NCI-H345 treated with DMSO at 0.1 percent for 48 hours (cell line): ENCODE results near the gene NT5M.
"Not testable (repeated sequence)": the region's sequence is repeated elsewhere in the genome, so short reads cannot be mapped to it uniquely, and the experiment has no call there.

ENCODE experiments used
- DNase-seq: peaks from one replicate; lab custom pipeline; 2025; ENCODE audit not compliant: unreplicated experiment; lab: John Stamatoyannopoulos, UW

The NT5M gene

DNA sequence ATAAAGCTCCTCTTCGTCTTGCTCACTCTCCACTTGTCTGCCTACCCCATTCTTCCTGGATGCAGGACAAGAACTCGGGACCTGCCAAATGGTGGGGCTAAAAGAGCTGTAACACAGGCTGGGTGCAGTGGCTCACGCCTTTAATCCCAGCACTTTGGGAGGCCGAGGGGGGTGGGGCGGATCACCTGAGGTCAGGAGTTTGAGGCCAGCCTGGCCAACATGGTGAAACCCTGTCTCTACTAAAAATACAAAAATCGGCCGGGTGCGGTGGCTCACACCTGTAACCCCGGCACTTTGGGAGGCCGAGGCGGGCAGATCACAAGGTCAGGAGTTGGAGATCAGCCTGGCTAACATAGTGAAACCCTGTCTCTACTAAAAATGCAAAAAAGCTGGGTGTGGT lies 1.5 kb upstream of the NT5M start:
- not testable (repeated sequence) for DNase-seq

DNA sequence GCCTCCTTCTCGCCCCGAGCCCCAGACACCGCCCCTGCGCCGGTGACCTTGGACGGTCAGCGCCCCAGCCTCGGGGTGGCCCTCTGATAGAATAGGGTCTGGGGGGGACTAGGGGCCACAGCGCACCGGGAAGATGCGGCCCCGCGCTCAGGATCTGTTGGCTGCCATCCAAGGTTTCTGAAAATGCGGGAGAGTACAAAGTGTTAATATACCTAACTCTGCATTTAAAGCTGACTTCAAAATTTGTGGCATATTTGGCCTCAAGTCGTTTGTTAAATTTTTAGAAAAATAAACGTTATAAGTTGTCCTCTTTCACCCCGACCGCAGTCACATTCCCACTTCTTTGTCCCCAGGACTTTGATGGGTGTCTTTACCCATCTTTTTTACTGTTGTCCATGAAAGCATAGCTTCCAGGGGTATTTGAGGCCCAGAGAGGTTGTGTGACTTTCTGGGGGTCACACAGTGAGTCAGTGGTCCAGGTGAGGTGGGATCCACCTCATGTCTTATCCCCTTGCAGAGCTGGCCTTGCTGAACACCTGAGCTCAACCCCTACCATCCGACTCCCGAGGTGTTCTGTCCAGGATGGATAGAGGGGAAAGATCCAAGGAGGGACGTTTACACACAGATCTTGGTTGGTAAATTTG lies 796 bp downstream of the NT5M start:
- DNase-seq: no peak

DNA sequence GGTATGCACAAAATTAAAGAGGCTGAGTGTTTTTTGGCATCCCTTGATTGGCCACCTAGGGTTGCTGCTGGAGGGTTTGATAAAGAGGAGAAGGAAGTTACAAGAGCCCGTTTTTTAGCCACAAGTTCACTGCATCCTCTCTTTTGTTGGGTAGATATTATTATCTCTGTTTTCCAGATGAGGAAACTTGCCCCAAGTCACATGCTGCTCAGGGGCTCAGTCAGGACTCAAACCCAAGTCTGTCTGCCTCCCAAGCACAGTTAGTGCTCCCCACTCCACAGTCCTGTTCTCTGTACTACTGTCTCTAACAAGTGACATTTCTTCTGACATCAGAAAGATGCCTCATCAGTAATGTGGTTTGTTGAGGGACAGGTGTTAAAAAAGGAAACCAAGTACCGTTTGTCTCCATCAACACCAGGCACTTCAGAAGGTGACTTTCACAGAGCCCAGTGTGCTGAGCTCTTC lies 1.4 kb downstream of the NT5M start:
- DNase-seq: no peak

DNA sequence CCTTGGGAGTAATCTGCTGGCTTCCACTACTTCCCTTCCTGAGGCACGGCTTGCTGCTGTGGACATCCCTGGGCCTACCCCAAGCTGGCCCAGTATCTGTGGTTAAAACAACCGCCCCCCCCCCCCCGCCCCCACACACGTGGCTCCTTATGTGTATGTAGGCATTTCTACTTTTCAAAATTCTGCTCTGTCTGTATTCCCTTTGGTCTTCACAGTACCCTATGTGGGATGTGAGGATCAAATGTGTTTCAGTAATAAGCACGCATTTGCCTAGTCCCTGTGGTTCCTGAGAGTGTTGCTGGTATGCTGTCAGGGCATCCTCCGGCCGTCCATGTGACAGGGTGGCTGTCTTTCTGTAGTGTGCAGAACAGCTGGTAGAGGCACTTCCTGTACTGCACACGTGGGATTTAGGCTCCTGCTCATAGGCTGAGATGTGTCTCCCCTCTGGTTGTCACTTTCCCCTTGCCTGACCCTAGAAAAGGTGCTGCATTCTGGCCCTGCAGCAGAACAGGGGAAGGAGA lies 2.2 kb downstream of the NT5M start:
- DNase-seq: no peak

DNA sequence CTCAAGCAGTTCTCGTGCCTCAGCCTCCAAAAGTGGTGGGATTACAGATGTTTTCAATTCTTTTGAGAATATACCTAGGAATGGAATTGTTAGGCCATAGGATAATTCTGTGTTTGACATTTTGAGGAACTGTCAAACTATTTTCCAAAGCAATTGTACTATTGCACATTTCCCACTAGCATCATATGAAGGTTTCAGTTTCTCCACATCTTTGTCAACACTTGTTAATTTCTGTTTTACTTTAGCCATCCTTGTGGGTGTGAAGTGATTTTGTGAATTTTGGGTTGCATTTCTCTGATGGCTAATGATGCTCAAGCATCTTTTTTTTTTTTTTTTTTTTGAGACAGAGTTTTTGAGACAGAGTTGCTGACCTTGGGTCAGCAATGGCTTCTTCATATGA lies 6.2 kb downstream of the NT5M start:
- DNase-seq: no peak

DNA sequence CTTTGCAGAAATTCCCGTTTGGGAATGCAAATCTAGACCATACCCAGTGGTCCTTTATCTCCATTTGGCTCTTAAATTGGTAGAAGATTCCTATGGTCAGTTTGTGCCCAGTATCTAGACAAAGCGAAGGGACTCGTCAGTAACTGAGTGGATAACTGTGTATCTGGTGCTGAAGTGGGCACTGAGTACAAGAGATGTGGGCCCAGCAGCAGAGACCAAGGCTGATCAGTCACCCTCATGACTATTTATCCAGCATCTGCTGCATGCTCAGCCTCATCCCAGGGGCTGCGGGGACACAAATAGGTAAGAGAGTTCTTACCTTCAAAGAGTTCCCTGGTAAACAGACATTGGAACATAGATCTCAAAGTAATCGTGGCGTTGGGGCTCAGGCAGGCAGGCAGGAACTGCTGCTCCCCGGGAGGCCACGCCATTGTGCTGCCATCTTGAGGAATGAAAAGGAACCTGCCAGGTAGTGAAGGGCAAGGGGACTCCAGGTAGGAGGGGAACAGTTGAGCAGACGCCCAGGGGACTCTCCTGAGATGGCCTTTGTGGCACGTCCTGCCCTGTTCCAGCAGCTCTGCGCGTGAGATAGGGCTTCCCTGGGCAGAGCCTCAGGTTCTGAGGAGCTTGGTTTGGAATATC lies 10.3 kb downstream of the NT5M start:
- no peak for DNase-seq

DNA sequence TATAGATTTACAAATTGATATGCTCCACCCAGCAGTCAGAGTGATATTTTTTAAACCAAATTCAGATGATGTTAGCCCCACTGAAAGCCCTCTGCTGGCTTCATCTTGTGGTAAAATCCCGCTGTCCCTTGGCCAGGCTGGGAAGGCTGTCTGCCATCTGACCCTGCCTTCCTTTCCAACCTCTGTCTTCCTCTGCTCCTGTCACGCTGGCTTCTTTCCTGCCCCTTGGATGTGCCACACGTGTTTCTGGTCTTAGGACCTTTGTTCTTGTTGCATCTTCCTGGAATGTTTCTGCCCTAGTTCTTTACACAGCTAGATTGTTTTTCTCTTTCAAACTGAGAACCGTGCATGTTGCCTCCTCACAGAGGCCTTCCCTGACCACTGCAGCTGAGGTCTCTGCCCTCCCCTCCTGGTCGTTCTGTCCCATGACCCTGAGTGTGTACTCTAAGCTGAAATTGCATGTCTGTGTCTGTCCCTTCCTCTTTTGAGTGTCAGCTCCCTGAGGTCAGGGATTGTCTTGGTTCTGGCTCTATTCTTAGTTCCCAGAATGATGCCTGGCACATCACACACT lies 11.4 kb downstream of the NT5M start:
- no peak for DNase-seq

DNA sequence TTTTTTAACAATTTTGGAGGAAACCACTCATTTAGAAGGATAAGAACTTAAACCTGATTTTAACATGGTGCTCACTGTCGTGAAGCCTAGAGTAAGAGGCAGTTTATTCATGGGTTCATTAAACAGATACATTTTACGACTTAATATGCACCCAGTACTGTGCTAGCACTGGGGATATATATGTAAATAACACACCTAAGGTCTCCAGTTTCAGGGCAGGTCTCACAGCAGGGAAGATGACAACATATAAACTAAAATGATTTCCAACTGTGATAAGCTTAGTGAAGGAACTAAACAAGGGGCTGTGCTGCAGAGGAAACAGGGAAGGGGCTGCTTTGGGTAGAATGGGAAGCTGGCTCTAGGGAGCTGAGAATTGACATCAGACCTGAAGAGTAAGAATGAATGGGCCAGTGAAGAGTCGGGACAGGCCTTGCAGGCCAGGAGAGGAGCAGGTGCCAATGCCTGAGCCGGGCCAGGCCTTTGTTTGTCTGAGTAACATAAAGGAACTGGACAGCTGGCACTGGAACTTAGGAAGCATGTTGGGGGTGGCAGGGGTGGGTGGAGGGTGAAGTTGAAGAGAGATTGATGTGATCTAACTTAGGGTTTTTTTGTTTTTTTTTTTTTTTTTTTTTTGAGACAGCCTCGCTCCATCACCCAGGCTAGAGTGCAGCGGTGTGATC lies 12.1 kb downstream of the NT5M start:
- no peak for DNase-seq

DNA sequence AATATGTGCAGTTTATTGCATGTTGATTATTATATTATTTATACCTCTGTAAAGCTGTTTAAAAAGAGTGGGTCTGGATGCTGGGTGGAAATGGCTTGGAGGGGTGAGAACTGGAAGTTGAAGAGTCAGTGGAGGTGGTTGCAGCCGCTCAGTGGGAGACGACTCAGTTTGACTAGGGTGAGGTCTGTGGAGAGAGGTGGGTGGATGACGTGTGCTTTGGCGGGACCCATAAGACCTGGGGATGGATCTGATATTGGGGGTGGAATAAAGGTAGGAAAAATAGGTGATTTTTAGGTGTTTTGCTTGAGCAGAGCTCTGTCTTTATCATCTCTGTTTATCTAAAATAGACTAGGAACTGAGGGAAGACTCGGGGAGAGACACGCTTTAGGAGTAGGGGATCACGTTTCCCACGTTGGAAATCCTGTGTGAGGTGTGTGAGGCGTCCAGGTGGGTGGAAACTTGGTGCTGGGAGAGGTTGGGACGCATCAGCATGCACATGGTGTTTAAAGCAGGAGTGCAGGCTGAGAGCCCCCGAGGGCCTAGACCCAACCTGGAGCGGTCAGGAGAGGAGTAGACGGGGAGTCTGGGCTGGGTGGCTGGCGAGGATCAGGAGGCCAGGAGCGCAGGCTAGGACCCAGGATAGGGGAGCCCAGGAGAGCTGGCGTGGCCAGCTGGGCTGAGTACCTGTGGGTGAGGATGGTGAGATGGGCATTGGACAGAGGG lies 17.2 kb downstream of the NT5M start:
- DNase-seq: no peak

DNA sequence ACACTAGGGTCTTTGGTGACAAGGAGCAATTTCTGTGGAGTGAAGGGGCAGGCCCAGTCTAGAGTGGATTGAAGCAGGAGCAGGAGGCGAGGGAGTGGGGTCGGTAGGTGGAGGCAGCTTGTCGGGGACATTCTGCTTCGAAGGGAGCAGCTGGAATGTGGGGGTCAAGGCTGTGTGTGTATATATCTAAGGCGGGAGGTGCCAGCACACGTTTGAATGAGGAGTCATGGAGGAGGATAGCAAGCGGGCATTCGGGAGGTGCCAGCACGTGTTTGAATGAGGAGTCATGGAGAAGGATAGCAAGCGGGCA lies 17.7 kb downstream of the NT5M start:
- DNase-seq: no peak

DNA sequence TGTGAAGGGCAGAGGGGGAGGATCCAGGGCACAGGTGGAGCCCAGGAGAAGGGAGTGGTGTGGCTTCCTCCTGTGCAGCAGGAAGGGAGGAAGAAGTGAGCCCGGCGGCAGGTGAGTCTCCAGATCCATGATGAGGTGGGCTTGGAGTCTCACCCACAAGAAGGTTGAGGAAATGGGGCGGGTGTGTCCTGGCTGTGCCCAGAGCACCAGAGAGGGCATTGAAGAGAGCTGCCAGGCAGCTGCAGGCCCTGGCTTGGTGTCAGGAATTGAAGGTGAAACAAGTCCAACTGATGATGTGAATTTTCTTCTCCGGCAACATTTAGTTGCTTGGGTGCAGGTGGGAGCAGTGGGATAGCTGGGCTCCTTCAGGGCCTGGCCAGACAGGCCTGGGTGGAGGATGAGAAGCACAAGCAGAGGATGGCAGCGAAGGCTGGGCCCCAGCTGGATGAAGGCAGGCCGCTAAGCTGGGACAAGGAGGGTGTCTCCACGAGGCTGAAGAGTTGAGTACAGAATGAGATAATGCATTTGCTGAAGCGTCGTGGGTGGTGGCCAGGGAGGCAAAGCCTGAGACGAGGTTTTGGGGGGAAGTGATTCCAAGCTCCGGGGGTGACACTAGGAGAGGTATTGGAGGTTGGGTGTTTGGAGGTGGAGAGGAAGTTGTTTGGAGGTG lies 18.3 kb downstream of the NT5M start:
- no peak for DNase-seq

DNA sequence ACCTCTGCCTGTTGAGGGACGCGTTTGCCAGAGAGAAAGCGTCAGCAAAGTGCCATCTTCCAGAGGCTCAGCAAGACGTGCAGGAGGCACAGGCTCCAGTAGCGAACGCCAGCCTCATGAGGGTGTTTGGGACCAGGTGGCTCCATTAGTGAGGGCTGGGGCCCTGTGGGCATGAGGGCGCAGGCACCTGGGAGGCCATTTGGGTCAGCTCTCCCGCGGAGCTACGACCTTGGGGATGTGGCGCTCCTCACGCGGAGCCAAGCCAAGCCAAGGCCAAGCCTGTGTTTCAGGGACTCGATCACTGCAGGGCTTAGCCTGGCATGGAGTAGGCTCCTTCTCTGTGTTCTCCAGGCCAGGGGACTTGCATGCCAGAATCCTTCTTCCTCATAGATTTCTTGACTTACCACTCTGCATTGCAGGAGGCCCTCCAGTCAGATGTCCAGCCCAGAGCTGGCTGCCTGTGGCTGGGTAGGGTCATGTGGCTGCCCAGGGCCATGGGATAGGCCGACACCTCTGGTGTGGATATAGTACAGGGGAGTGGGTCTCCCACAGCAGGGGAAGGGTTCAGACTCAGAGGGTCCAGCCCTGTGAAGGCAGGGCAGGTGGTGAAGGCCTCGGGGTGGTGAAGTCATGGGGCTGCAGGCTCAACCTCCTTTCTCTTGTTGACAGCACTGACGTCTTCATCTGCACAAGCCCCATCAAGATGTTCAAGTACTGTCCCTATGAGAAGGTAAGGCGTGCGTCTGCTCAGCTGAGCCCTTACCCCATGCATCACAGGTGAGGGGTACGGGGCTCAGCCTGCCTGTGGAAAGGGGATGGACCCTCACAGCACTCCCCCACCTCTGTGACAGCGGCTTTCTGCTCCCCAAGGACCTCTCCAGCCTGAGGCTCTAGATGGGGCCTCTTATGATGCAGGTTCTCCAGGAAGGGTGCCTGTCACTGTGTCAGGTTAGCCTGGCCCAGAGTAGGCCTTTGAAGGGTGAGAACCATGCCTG lies 19.6 kb downstream of the NT5M start:
- no peak for DNase-seq

DNA sequence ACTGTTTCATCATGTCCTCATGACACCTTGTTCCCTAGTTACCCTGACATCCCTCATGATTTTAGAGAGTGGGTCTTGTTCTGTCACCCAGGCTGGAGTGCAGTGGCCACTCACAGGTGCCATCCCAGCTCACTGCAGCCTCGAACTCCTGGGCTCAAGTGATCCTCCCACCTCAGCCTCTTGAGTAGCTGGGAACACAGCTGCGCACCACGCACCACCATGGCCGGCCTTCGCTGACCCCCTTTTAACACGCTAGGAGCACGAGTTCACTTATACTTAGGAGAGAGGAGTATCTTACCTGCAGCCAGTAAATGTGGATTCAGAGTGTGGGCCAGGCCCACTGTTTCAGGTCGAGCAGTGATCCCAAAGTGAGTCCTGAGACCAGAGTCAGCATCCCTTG lies 21.4 kb downstream of the NT5M start:
- no peak for DNase-seq

DNA sequence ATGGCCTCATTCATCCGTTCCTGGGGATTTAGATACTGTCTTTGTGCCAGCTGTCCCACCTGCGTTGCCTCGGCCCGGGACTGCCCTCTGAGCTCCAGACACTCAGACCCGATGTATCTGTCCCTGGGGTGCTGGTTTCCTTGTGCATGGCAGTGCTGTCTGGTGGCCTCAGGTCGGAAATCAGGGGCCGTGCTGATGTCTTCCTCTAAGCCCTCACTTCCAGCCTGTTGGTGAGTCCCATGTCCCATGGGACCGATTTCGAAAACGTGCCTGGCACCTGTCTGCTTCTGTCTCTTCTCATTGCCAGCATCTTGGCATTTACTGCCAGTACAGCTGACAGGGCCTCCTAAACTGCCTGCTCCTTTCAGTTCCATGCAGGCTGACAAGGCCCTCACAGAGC lies 22.1 kb downstream of the NT5M start:
- DNase-seq: no peak

DNA sequence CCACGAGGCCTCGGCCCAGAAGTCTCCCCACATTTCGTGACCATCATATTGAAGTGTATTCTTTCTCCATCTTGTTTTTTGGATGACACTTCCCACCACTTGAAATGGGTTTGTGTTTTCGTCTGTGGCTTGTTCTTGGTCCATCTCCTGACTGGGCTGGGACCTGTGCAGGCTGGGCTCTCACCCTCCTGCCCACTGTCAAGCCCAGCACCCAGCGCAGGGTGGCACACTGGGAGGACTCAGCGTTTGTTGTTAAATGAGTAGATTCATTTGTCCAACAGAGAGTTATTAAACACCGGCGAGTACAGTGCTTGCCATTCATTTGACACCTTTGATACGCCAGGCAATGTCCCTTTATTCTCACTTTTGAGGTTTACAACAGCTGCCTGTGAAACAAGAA lies 22.6 kb downstream of the NT5M start:
- DNase-seq: no peak

DNA sequence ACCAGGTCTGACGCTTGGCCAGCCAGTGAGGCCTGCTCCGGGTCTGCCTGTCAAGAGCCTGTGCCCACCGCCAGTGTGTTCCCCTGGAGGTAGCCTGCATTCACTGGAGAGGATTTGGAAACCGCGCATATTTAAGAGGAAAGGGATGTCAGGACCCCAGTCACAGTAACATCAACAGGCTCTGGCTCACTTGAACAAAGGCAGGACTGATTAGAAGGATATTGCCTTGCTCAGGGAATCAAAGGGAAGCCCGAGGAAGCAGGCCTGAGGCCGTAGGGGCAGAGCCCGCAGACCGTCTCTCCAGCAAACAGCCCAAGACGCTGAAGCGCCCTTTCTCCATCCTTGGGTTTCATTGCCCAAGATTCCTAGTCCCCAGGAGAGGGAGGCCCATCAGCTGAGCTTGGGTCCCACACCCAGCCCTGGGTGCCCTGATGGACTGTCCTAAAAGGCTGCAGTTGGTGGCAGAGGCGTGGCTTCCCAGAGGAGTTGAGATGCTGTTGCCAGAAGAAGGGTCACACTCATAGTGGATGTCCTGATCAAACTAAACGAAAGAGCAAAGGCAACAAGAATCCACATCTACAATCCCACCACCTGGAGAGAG lies 23.2 kb downstream of the NT5M start:
- DNase-seq: no peak

DNA sequence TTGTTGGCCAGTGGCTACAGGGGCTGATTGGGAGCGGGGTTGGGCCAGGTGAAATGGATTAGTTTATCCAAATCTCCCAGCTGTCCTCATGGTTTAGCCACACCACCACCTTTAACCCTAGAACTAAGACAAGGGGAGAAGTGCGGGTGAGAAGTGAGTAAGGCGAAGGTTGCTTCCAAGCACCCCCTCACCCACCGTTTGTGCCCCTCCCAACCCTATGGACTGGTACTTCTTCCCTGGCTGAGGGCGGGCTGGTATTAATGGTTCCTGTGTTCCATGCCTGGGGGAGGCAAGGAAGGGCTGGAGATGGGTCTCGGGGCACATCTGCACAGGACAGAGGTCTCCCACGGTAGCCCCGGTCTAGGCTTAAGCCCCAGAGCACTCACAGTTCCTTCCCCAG lies 25.1 kb downstream of the NT5M start:
- DNase-seq: no peak

DNA sequence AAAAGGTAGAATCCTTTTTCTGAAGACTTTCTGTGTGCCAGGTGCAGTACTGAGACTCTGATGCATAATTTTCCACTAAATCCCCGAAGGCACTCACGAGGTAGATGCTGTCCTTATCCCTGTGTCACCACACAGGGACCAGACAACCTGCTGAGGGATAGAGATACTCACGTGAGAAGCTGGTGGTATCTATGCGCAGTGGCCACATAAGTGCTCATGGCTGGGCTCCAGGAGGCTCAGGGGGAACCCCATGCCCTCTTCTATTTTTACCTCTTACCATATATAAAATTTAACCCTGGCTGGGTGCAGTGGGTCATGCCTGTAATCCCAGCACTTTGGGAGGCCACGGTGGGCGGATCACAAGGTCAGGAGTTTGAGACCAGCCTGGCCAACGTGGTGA lies 38.3 kb downstream of the NT5M start:
- no peak for DNase-seq

DNA sequence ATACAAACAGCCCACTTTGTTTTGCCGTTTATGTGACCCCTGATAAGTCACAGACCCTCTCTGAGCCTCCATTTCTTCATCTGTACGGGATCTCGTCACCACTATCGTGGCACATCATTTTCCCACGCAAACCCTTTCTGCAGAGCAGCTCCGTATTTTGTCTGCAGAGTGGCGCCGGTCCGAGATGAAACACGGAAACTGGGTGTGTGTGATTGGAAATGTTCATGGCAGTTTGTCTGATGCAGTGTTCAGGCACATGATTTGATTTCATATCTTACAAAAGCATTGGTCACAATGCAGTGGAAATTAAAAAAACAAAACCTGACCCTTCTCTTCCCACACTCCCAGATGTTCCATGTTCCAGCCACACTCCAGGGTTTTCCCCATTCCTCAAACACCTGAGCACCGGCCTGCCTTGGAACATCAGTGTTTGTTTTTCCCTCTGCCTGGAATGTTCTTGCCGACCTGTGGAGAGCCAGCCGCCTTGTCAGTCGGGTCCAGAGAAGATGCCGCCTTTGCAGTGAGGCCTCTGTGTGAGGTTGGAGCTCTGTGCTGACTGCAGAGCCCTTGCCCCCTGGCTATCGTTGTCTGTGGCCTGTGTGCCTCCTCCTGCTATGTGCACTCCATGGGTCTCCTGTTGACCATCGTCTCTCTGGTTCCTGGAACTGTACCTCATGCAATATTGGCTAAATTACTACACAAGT lies 39.2 kb downstream of the NT5M start:
- no peak for DNase-seq
